ENCODE data around the gene MTX1.

- no peak for TF ChIP-seq CTCF (IDR thresholded peaks at IDR 0.05)
- no peak for TF ChIP-seq POLR2A (IDR thresholded peaks at IDR 0.05)
These were observed 14.6 kb downstream of the MTX1 start for GRCh38 chr1:155223047-155223446.
